ENCODE results near the gene DYSF.

The DYSF gene

DNA sequence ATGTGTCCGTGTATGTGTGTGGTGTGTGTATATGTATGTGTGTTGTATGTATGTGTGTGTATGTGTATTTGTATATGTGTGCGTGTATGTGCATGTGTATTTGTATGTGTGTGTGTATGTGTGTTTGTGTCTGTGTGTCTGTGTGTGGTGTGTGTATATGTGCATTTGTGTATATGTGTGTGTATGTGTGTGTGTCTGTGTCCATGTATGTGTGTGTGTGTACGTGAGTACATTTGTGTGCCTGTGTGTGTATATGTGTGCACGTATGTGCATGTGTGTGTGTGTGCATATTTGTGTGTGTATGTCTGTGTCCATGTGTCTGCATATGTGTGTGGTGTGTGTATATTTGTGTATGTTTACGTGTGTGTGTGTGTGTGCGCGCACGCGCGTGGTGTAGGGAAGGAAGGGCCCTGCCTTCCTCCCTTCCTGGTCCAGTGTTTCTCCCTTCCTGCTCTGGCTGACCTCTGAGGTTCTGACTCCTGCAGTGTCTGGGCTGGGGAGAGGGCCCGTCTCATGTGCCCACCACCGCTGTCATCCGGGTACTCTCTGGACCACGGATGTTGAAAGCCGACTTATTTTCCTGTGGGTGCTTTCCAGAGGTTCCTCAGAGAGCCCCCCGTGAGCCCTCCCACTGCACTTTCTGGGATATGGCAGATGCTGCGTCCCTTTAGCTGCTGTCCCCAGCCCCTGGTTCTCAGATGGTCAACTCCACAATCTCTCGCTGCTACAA is 209.5 kb downstream of the DYSF start:
- DNase-seq, result no peak

- no peak for DNase-seq
Measured at GRCh38 chr2:71664161-71664560, 210.8 kb downstream of the DYSF start.

GRCh38 chr2:71665168-71666093 is 212.1 kb downstream of the DYSF start:
- no peak for DNase-seq

DNA sequence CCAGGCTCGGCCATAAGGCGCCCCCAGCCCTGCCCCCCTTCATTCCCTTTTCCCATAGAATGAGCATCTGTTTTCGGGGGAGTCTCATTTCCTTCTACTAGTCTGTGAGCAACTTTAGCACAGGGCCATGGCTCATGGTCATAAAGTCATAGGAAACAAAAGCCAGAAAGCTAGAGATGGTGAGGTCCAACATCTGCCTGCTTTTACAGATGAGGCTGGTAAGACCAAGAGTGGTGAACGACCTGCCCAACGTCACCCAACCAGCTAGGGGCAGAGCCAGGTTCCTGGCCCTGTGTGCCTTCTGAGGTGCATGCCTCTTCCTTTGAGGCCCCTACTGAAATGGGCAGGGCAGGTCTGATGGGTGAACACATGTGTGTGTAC is 212.7 kb downstream of the DYSF start:
- DNase-seq, result no peak

DNA sequence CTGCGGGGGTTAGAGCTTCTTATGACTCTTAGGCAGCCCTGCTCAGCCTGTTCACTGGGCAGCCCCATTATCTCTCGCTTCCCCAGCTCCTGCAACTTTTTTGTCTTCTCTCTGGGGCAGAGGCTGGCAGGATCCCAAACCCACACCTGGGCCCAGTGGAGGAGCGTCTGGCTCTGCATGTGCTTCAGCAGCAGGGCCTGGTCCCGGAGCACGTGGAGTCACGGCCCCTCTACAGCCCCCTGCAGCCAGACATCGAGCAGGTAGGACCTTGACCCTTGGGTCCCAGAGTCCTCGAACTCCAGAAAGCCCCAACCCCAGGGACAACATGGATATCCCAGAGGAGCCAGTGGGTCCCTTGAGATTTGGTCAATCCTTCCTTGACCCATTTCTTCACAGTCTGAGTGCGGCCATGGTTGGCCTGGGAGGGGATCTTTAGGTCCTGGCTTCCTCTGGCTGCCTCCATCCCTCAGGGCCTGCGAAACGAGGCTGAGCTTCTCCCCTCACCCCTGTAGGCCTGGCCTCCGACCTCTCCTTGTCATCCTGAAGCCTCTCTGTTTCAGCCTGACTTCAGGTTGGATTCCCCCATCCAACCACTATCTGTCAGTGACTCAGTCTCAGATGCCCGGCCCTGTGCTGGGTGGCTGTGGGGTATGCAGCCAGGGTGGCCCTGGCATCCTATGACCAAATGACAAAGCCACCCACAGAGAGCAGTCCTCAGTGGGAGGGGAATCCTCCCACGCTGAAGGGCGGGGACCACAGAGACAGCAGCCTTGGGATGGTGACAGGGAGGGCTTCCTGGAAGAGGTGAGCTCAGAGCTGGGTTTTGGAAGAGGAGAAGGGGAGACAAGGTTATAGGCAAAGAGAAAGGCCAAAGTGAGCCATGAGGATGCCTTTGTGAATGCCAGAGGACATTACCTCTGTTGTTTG is 214.2 kb downstream of the DYSF start:
- DNase-seq, result no peak

DNA sequence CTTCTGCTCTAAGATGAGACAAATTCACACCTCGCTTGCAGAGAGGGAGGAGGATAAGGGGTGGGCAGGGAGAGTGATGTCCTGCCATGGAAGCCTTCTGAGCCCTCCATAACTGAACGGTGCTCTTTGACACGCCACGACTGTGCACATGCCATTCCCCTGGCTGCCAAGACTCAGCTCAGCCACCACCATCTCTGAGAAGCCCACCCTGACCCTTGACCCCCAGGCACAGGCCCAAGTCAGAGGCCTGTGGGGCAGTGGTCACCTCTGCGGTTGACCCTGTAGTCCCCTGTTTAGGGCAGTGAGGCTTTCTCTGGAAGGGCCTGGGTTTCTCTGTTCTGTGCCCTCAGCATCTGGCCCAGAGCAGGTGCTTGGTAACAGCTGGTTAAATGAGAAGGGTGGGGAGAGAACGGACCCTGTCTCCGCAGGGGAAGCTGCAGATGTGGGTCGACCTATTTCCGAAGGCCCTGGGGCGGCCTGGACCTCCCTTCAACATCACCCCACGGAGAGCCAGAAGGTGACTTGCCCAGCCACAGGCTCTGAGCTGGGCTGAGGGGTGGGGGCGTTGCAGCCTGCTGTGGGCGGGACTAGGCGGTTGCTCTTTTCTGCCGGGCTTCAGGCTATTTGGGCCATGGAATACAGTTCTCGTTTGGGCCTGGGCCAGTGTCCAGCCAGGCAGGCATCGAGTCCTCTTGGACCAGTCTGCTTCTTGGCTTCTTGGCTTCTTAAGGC is 215.1 kb downstream of the DYSF start:
- DNase-seq, result no peak

DNA sequence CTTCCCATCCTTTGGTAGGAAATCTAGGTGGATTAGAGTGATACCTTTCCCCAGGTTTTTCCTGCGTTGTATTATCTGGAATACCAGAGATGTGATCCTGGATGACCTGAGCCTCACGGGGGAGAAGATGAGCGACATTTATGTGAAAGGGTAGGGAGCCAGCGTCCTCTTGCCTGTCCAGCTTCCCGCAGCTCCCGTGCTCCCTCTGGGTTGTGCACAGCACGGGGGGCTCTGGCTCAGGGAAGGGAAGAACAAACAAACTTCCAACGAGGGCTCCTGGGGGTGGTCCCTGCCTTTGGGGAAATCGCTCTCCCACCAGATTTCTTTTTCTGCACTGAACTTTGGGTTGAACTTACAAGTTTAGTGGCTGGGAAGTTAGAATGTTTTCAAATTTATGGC is 215.7 kb downstream of the DYSF start:
- DNase-seq, result no peak

DNA sequence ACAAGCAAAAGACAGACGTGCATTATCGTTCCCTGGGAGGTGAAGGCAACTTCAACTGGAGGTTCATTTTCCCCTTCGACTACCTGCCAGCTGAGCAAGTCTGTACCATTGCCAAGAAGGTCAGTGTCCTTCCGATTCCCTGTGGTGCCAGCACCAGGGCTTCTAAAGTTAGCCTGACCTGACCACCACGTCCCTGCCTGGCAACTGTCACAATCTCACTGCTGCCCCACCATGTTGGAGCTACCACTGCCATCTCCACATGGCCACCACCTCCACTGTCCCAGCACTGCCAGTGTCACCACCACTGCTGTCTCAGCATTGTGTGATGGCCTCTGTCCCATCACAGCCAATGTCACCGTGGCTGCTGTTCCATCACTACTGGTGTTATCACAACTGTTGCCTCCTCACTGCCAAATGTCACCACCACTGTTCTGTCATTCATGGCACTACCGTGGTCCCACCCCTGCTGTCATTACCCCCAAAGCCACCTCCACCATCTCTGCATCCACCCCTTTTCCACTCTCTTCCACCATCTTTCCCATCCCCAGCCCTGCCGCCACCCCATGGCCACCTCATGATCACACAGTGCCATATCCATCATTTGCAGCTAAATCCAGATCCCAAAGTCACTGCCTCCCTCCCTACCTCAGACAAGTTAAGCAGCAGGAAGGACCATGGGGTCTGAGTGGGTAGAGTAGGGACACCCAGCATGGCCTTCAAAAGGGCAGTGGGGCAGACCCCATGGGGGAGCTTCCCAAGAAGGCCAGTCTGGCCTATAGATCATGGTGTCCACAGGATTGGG is 216.5 kb downstream of the DYSF start:
- no peak for DNase-seq

- DNase-seq, result no peak
Measured at GRCh38 chr2:71670430-71670795, 217.1 kb downstream of the DYSF start.

DNA sequence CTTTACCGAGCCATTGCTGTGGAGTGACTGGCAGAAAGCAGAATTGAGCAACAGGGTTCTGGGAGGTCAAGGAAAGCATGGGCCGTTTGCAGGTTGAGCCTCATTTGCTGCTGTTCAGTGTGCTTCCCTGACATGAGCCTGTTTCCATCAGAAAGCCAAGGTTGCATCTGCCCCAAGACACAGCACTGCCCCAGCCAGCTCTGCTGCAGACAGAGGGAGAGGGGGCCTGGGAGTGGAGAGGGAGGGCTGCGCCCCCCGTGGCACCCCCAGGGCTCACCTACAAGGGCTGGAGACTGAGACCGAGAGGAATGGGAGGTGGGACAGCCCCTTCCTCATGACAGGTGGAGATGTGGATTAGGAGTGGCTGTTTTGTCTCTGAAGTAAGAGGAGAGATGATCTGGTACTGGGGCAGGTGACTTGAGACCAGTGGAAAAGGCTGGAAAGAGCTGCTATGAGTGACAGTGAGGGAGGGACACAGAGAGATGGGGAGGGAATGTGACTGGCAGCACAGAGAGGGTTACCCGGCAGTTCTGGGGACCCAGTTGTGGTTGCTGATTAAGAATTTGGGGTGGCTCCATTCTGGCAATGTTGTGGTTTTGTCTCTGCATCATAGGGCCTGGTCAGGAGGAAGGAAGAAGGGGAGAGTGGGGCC is 218.0 kb downstream of the DYSF start:
- DNase-seq, result no peak

- DNase-seq, result no peak
Measured at GRCh38 chr2:71671895-71672825, 218.8 kb downstream of the DYSF start.

- no peak for DNase-seq
Measured at GRCh38 chr2:71672826-71673795, 219.8 kb downstream of the DYSF start.

DNA sequence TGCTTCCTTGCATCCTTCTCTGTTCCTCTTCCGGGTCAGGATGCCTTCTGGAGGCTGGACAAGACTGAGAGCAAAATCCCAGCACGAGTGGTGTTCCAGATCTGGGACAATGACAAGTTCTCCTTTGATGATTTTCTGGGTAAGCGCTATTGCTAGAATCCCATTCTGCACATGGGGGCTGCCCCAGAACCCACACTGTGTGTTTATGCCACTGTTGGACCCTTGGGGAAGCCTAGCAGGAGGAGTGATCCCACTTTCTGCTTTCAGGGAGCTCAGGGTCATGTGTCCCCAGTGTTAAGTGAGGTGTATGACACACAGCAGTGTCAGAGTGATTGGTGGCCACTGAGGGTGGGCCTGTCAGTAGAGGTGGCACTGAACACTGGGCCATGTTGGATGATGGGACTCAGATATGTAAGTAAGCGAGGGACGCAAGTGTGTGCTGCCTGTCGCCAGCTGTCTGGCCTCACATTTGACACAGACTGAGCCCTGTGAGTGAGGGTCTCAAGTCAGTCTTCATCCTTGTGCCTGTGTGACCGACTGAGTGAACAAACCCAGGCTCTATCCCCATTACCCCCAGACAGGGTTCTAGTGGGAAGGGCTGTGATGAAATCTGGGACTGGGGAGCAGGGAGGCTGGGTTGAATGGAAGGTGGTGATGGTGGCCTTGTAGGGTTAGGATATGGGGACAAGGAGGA is 220.9 kb downstream of the DYSF start:
- no peak for DNase-seq

DNA sequence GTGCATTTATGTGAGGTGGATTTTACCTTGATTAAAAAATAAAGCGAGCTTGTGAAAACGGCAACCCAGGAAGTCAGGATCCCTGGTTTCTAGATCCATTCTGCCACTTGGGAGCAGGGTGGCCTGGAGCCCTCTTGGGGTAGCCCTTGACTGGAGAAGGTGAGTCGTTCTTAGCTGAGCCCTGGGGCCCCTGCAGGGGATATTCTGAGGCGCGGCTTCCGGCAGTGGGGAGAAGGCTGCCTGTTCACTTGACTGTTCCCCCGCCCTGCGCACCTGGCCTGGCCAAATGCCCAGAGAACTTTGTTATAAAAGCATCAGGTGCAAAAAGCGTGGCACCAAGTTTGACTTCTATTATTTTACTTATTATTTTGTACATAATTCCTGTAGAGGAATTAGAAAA is 221.9 kb downstream of the DYSF start:
- DNase-seq, result no peak

- no peak for DNase-seq
Measured at GRCh38 chr2:71678874-71679273, 225.5 kb downstream of the DYSF start.

- DNase-seq, result no peak
Measured at GRCh38 chr2:71679491-71679890, 226.1 kb downstream of the DYSF start.

DNA sequence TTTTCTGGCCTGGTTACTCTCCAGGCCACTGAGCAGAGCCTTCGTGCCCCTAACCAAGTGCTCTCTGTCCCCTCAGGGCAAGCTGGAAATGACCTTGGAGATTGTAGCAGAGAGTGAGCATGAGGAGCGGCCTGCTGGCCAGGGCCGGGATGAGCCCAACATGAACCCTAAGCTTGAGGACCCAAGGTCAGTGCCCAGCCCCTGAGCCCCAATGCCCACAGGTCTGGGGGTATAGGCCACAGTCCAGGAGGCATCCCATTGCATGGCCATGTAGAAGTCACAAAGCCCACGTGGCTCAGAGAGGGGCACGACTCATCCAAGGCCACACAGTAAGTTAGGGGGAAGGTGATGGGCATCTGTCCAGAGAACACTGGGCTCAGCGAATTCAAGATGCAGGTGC is 227.6 kb downstream of the DYSF start:
- no peak for DNase-seq

DNA sequence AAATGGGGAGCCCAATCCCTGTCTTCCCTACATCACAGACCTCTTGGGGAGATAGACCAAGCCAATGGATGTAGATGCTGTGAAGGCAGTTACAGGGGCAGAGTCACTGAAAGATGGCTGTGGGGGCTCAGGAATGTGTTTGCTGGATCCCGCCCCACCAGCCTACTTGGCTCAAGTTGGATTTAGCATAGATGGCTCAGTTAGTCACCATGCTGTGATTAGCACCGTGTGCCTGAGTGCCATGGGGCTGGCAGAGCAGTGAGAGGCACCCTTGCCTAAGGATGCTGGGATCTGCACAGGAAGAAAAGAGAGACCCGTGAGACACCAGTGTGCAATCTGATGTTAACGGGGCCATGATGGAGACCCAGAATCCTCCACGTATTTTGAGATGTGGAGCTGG is 228.3 kb downstream of the DYSF start:
- no peak for DNase-seq

All from NCI-H1417 treated with DMSO at 0.1 percent for 48 hours (cell line).